Measurements from ENCODE around the gene TARBP1.

DNA sequence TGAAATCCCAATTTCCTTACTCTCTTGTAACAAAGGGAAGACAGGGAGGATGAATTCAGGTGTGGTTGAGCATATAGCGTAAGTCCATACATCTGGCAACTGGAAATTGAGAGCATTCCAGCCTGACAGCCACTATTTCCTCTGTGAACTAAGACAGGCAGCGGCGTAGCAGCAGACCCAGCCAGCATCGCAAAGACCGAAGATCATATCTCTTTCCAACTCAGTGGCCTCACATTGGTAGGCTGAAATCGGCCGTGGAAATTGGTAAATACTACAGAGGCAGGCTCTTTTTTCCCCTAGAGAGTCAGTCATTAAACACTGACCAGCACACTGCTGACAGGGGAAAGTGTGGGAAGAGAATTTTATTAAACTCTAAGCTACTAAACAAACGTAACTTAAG, 43.4 kb downstream of the TARBP1 start:
- TF ChIP-seq, protein P1, sequence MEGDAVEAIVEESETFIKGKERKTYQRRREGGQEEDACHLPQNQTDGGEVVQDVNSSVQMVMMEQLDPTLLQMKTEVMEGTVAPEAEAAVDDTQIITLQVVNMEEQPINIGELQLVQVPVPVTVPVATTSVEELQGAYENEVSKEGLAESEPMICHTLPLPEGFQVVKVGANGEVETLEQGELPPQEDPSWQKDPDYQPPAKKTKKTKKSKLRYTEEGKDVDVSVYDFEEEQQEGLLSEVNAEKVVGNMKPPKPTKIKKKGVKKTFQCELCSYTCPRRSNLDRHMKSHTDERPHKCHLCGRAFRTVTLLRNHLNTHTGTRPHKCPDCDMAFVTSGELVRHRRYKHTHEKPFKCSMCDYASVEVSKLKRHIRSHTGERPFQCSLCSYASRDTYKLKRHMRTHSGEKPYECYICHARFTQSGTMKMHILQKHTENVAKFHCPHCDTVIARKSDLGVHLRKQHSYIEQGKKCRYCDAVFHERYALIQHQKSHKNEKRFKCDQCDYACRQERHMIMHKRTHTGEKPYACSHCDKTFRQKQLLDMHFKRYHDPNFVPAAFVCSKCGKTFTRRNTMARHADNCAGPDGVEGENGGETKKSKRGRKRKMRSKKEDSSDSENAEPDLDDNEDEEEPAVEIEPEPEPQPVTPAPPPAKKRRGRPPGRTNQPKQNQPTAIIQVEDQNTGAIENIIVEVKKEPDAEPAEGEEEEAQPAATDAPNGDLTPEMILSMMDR (IDR thresholded peaks at IDR 0.05) = no peak
- no peak for TF ChIP-seq POLR2A (IDR thresholded peaks at IDR 0.05)

All from tibial nerve (tissue), 3 donors.